EH (cell line): ENCODE data around the gene NUDT14.

ENCODE experiments used
- DNase-seq: peaks from one replicate; pipeline ENCODE4 v3.0.0-alpha.2; 2015; ENCODE audit warnings: low read depth

NUDT14 gene

GRCh38 chr14:105132921-105133654 lies 48.0 kb downstream of the NUDT14 start:
- DNase-seq, result no peak

- DNase-seq, result no peak
Observed at GRCh38 chr14:105131241-105131640, 49.9 kb downstream of the NUDT14 start.

GRCh38 chr14:105128059-105128458 lies 53.1 kb downstream of the NUDT14 start:
- DNase-seq, result no peak

- DNase-seq, result no peak
Observed at GRCh38 chr14:105126981-105127329, 54.2 kb downstream of the NUDT14 start.

- DNase-seq, result no peak
Observed at GRCh38 chr14:105126126-105126980, 54.8 kb downstream of the NUDT14 start.

GRCh38 chr14:105124823-105125222 lies 56.3 kb downstream of the NUDT14 start:
- no peak for DNase-seq

GRCh38 chr14:105123981-105124765 lies 56.9 kb downstream of the NUDT14 start:
- DNase-seq, result no peak

- no peak for DNase-seq
Observed at GRCh38 chr14:105123064-105123665, 57.9 kb downstream of the NUDT14 start.
